Prostate gland (tissue), 2 donors: ENCODE data around the gene SYNPR. TPM values are rescaled to one million over a fixed set of nuclear protein-coding genes. Genes with fewer than 3 reads are reported as not detected.
"Not testable (repeated sequence)": the region's sequence is repeated elsewhere in the genome, so short reads cannot be mapped to it uniquely, and the experiment has no call there.

Source experiments
- DNase-seq: peaks from one replicate; pipeline ENCODE4 v3.0.0-alpha.2; 2019; ENCODE audit warnings: low spot score
- H3K27ac ChIP-seq, 2 donors: fragments of 200-600 bp; sonication (generic); 2 replicates each; pipeline ENCODE4 v1.5.1; 2017 to 2019
- H3K27me3 ChIP-seq: fragments of 200-600 bp; sonication (generic); replicated peaks from 2 replicates; pipeline ENCODE4 v1.5.1; 2019; ENCODE audit not compliant: insufficient read depth
- H3K36me3 ChIP-seq, 2 donors: fragments of 200-600 bp; sonication (generic); 1 replicate in 1 of 2; 2 replicates in 1 of 2; pipeline versions ENCODE4 v1.5.1 to v1.8.1; 2017 to 2019
- H3K4me1 ChIP-seq: fragments of 200-600 bp; sonication (generic); replicated peaks from 2 replicates; pipeline ENCODE4 v1.5.1; 2019
- H3K4me3 ChIP-seq, 2 donors: fragments of 200-600 bp; sonication (generic); 2 replicates each; pipeline ENCODE4 v1.5.1; 2017 to 2019
- H3K9me3 ChIP-seq: fragments of 200-600 bp; sonication (generic); 2 replicates; pipeline ENCODE4 v1.5.1; 2017
- CTCF ChIP-seq, 4 experiments: fragments of 200-600 bp in 2 of 4; fragments of 450-650 bp in 2 of 4; sonication (generic) in 2 of 4; IDR thresholded peaks; 1 replicate in 3 of 4; 2 replicates in 1 of 4; pipeline ENCODE4 v1.5.1; 2016 to 2019; ENCODE audit warnings: antibody characterized with exemption in 4 of 4, mild to moderate bottlenecking in 2 of 4, moderate library complexity in 2 of 4
- POLR2A ChIP-seq: fragments of 450-650 bp; IDR thresholded peaks from one replicate; pipeline ENCODE4 v1.6.1; 2016; ENCODE audit warnings: antibody characterized with exemption, mild to moderate bottlenecking
- POLR2AphosphoS5 ChIP-seq: sonication (generic); formaldehyde crosslinking; IDR thresholded peaks from one replicate; pipeline ENCODE4 v1.6.1; 2017; ENCODE audit warnings: antibody characterized with exemption
- WGBS: methylation state at CpG from one replicate; pipeline ENCODE4 v1.1.5; 2018; 5-methylcytosine and 5-hydroxymethylcytosine counted together
- intact Hi-C: fragments of 100-400 bp; cut with DNase I; formaldehyde crosslinking; loops from one replicate; pipeline ENCODE4 v1.14.2; 2022
- total RNA-seq, 2 donors: library from RNA; depleted of rRNA; stranded (reverse); fragments of >200 nt; gene quantifications; one replicate each; pipeline ENCODE4 v1.1.0, GENCODE V29; 2016

SYNPR gene
- total RNA-seq, 2 donors from 2014 or later, result not detected

- H3K4me1 ChIP-seq, result no peaks in the 10 kb centered on the region
- no peaks in the 10 kb centered on the region for H3K36me3 ChIP-seq
- no peak overlapping the region for H3K4me3 ChIP-seq
- no peak for DNase-seq
- no peaks in the 10 kb centered on the region for H3K9me3 ChIP-seq
- H3K27ac ChIP-seq, result no peak overlapping the region
- H3K27me3 ChIP-seq, result no peaks in the 10 kb centered on the region
- WGBS, result 91% methylated on average over 3 of the region's 3 CpGs
- intact Hi-C loops, result no loop called here
- TF ChIP-seq CTCF (IDR thresholded peaks at IDR 0.05) (no peak), POLR2A (no peak), POLR2AphosphoS5 (no peak)
Observed at GRCh38 chr3:63635186-63635585, 357.1 kb downstream of the SYNPR start.

GRCh38 chr3:63639806-63640205 lies 361.7 kb downstream of the SYNPR start:
- Histone ChIP-seq H3K4me1 (no peaks in the 10 kb centered on the region), H3K27me3 (no peaks in the 10 kb centered on the region), H3K9me3 (no peaks in the 10 kb centered on the region), H3K4me3 (no peak overlapping the region), H3K27ac (no peak overlapping the region), H3K36me3 (no peaks in the 10 kb centered on the region)
- no peak for TF ChIP-seq CTCF (IDR thresholded peaks at IDR 0.05)
- TF ChIP-seq POLR2A, result no peak
- TF ChIP-seq POLR2AphosphoS5, result no peak
- intact Hi-C loops, result no loop called here
- WGBS, result 91% methylated on average over 2 of the region's 2 CpGs
- DNase-seq, result no peak

GRCh38 chr3:63642488-63642887 lies 364.4 kb downstream of the SYNPR start:
- Histone ChIP-seq H3K27me3 (no peaks in the 10 kb centered on the region), H3K9me3 (no peaks in the 10 kb centered on the region), H3K27ac (no peak overlapping the region), H3K36me3 (no peaks in the 10 kb centered on the region), H3K4me1 (no peaks in the 10 kb centered on the region), H3K4me3 (no peak overlapping the region)
- WGBS, result 27% methylated on average over 1 of the region's 1 CpG
- DNase-seq, result no peak
- intact Hi-C loops, result no loop called here
- no peak for TF ChIP-seq POLR2A
- TF ChIP-seq CTCF (IDR thresholded peaks at IDR 0.05), result no peak
- no peak for TF ChIP-seq POLR2AphosphoS5

- Histone ChIP-seq H3K9me3 (no peaks in the 10 kb centered on the region), H3K27ac (no peak overlapping the region), H3K27me3 (no peaks in the 10 kb centered on the region), H3K4me1 (no peaks in the 10 kb centered on the region), H3K36me3 (no peaks in the 10 kb centered on the region), H3K4me3 (no peak overlapping the region)
- intact Hi-C loops, result no loop called here
- DNase-seq, result no peak
- no peak for TF ChIP-seq POLR2A
- TF ChIP-seq CTCF (IDR thresholded peaks at IDR 0.05), result no peak
- TF ChIP-seq POLR2AphosphoS5, result no peak
- 72% methylated on average over 5 of the region's 5 CpGs for WGBS
Observed at GRCh38 chr3:63644212-63644797, 366.2 kb downstream of the SYNPR start.

GRCh38 chr3:63644928-63645781 lies 367.0 kb downstream of the SYNPR start:
- intact Hi-C loops, H3K36me3 ChIP-seq, H3K4me3 ChIP-seq, DNase-seq, H3K27me3 ChIP-seq, H3K4me1 ChIP-seq, H3K9me3 ChIP-seq, H3K27ac ChIP-seq: not testable (repeated sequence)
- WGBS, result 61% methylated on average over 25 of the region's 25 CpGs
